Transverse colon (tissue), 4 donors: ENCODE data around the gene KCTD20. TPM values are rescaled to one million over a fixed set of nuclear protein-coding genes. Genes with fewer than 3 reads are reported as not detected.

ENCODE experiments used
- DNase-seq: peaks from one replicate; pipeline ENCODE4 v3.0.0-alpha.2; 2019
- H3K27ac ChIP-seq, 4 donors: fragments of 200-600 bp; sonication (generic); 2 replicates each; pipeline ENCODE4 v1.5.1; 2016 to 2018; ENCODE audit warnings: inconsistent platforms in 4 of 4
- H3K27me3 ChIP-seq: fragments of 200-600 bp; sonication (generic); 2 replicates; pipeline ENCODE4 v1.5.1; 2017; ENCODE audit warnings: inconsistent platforms
- H3K36me3 ChIP-seq, 4 donors: fragments of 200-600 bp; sonication (generic); 2 replicates each; pipeline ENCODE4 v1.5.1; 2017 to 2019; ENCODE audit warnings: inconsistent platforms in 4 of 4
- H3K4me1 ChIP-seq, 4 donors: fragments of 200-600 bp; sonication (generic); 2 replicates each; pipeline ENCODE4 v1.5.1; 2017 to 2020; ENCODE audit warnings: inconsistent platforms in 4 of 4
- H3K4me3 ChIP-seq, 4 donors: fragments of 200-600 bp; sonication (generic); 1 replicate in 1 of 4; 2 replicates in 3 of 4; pipeline versions ENCODE4 v1.5.1 to v1.6.1; 2017 to 2019; ENCODE audit warnings: inconsistent platforms in 4 of 4
- H3K9me3 ChIP-seq, 2 donors: fragments of 200-600 bp; sonication (generic); 2 replicates each; pipeline ENCODE4 v1.5.1; 2017 to 2019; ENCODE audit warnings: inconsistent platforms in 2 of 2
- EP300 ChIP-seq: sonication (generic); formaldehyde crosslinking; IDR thresholded peaks from one replicate; pipeline ENCODE4 v1.6.1; 2017; ENCODE audit warnings: antibody characterized with exemption, low read depth
- POLR2A ChIP-seq: fragments of 450-650 bp; IDR thresholded peaks from one replicate; pipeline ENCODE4 v1.6.1; 2016; ENCODE audit warnings: antibody characterized with exemption, mild to moderate bottlenecking, moderate library complexity
- POLR2AphosphoS5 ChIP-seq, 3 donors: sonication (generic); formaldehyde crosslinking; IDR thresholded peaks; one replicate each; pipeline ENCODE4 v1.6.1; 2016; ENCODE audit warnings: antibody characterized with exemption in 3 of 3
- WGBS, 2 donors: methylation state at CpG; one replicate each; pipeline ENCODE4 v1.1.5; 2018; ENCODE audit warnings: low coverage in 1 of 2; 5-methylcytosine and 5-hydroxymethylcytosine counted together
- in situ Hi-C, 4 donors: fragments of 200-750 bp; cut with MboI; loops; one replicate each; pipeline versions ENCODE4 v1.15.0 to v1.15.1; 2017; ENCODE audit warnings: low sequenced_read_pairs in 3 of 4, low pct_ligation_motif_present in 1 of 4, low pct_unique_long_range_greater_than_20kb in 1 of 4
- intact Hi-C: fragments of 100-400 bp; cut with DNase I; formaldehyde crosslinking; loops from one replicate; pipeline ENCODE4 v1.15.1; 2023; ENCODE audit warnings: low total_unique reads
- total RNA-seq, 4 donors: library from RNA; depleted of rRNA; stranded (reverse); fragments of >200 nt; gene quantifications; one replicate each; pipeline ENCODE4 v1.1.0, GENCODE V29; 2016
- TF ChIP-seq, protein P1 (sequence below), 5 experiments: fragments of 200-600 bp in 3 of 5; fragments of 450-650 bp in 2 of 5; sonication (generic) in 3 of 5; IDR thresholded peaks; 1 replicate in 2 of 5; 2 replicates in 3 of 5; pipeline ENCODE4 v1.5.1; 2016 to 2017; ENCODE audit warnings: antibody characterized with exemption in 5 of 5, inconsistent platforms in 3 of 5, mild to moderate bottlenecking in 2 of 5, moderate library complexity in 1 of 5

Gene KCTD20
- total RNA-seq, 4 donors from 2014 or later: 23.2 to 61.9 (median 29.9) TPM

DNA sequence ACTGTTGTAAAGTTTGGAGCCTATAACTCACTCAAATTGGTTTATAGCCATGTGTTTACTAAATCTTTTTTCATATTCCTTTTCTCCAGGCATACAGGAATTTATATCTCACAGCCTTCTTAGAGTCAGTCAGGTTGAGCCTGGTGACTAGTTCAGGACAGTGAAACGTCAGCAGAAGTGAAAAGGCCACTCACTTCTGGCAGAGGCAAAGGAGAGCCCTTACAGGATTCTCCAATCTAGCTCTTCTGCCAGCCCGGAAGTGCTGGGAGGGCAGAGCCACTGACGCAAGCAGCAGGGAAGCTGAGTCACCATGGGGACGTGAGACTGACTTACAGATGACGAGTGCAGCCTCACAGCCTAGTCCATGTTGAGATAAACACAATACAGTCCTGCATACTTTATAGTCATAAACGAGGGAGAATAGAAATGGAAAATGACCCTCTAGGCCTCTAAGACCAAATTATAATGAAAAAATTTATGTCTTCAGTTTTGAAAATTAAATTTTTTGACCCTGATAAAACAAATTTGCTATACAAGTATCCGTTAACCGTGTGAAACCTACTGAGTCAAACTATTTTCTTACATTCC lies 1.4 kb upstream of the KCTD20 start:
- H3K27me3 ChIP-seq: no peaks in the 10 kb centered on the region
- H3K4me1 ChIP-seq: peaks cover 21 to 40% (median 31%) of the 10 kb centered on the region in 4 donors
- intact Hi-C loops (loop anchor here (5.0 kb wide), 1 partner anchor 106 kb away; the partner anchor contains the start of gene STK38), in situ Hi-C loops (loop anchor here in 2 of 4 donors (10.0 to 25.0 kb wide), 2 partner anchors 146 to 153 kb away; partner anchors contain the start of gene SRSF3 (in 2 of the 2))
- peak overlapping the region in 1 of 4 donors; percentile 63 for H3K4me3 ChIP-seq
- DNase-seq: peak; percentile 95
- 15 to 33% methylated on average over 3 to 8 of the region's 8 CpGs for WGBS, 2 donors
- H3K36me3 ChIP-seq: no peaks in the 10 kb centered on the region
- TF ChIP-seq, protein P1, sequence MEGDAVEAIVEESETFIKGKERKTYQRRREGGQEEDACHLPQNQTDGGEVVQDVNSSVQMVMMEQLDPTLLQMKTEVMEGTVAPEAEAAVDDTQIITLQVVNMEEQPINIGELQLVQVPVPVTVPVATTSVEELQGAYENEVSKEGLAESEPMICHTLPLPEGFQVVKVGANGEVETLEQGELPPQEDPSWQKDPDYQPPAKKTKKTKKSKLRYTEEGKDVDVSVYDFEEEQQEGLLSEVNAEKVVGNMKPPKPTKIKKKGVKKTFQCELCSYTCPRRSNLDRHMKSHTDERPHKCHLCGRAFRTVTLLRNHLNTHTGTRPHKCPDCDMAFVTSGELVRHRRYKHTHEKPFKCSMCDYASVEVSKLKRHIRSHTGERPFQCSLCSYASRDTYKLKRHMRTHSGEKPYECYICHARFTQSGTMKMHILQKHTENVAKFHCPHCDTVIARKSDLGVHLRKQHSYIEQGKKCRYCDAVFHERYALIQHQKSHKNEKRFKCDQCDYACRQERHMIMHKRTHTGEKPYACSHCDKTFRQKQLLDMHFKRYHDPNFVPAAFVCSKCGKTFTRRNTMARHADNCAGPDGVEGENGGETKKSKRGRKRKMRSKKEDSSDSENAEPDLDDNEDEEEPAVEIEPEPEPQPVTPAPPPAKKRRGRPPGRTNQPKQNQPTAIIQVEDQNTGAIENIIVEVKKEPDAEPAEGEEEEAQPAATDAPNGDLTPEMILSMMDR (IDR thresholded peaks at IDR 0.05): no peak
- TF ChIP-seq POLR2A: peak; percentile 59
- TF ChIP-seq POLR2AphosphoS5 (IDR thresholded peaks at IDR 0.05): peak; percentile 88 to 95 (median 94)
- TF ChIP-seq EP300: peak; percentile 70
- no peaks in the 10 kb centered on the region for H3K9me3 ChIP-seq
- H3K27ac ChIP-seq: peak overlapping the region; percentile 91 to 98 (median 96)

- H3K4me3 ChIP-seq: peak overlapping the region; percentile 19 to 89 (median 66)
- H3K27ac ChIP-seq: peak overlapping the region; percentile 91 to 98 (median 96)
- 49 to 60% methylated on average over 5 to 12 of the region's 12 CpGs for WGBS, 2 donors
- in situ Hi-C loops (loop anchor here in 2 of 4 donors (10.0 to 25.0 kb wide), 2 partner anchors 145 to 153 kb away; partner anchors contain the start of gene SRSF3 (in 2 of the 2)), intact Hi-C loops (loop anchor here (5.0 kb wide), 1 partner anchor 105 kb away; the partner anchor contains the start of gene STK38)
- DNase-seq: peak; percentile 18
- H3K9me3 ChIP-seq: no peaks in the 10 kb centered on the region
- no peaks in the 10 kb centered on the region for H3K36me3 ChIP-seq
- no peak for TF ChIP-seq POLR2A
- TF ChIP-seq, protein P1 (IDR thresholded peaks at IDR 0.05): no peak
- TF ChIP-seq EP300: no peak
- TF ChIP-seq POLR2AphosphoS5 (IDR thresholded peaks at IDR 0.05): no peak
- H3K27me3 ChIP-seq: no peaks in the 10 kb centered on the region
- peaks cover 21 to 40% (median 31%) of the 10 kb centered on the region in 4 donors for H3K4me1 ChIP-seq
Observed at GRCh38 chr6:36442103-36442670, 613 bp upstream of the KCTD20 start.

DNA sequence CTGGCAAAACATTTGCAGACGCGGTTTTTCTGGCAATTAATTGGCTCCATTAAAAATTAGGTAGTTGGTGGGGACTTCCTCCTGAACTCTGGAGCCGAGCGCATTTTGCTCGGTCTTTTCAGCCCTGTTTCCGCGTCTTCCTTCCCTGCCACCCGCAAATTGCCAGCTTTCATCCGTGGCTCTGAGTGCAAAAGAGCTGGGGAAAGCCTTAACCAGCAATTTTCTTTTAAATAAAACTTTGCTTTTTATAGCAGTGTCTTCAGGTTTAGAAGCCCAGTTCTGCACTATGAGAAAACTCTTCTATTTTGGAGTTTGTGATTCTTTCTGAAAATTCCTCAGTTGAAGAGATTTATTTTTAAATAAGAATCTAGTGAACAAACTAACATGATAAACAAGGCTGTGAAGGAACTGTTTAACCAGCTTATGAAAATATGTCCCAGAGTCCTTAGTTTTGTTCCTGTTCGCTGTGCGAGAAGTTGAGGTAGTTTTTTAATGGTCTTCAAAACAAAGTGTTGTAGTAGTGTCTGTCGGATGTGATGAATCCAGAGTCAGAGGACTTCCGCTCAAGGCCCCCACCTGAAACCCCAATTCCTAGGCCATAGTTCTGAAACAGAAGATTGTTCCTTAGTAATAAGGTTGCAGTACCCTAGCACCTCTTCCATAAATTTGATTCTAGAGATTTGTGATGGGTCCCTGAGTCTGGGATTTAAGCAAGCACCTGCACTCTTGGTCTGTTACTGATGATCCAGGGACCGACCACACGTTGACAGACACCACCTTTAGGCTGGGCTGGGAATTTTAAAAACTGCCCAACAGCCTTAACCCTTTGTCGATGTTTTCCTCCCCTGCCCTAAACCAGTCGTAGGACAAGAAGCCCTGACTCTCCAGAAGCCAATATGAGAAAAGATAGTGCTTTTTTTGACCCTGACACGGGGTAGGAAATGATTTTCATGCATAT lies 950 bp downstream of the KCTD20 start:
- intact Hi-C loops: loop anchor here (1.0 to 5.0 kb wide), 2 partner anchors 20 to 104 kb away; partner anchors contain the start of gene STK38
- Histone ChIP-seq H3K4me1 (peaks cover 21 to 40% (median 31%) of the 10 kb centered on the region in 4 donors), H3K9me3 (no peaks in the 10 kb centered on the region), H3K36me3 (peaks cover 0 to 5% (median 0%) of the 10 kb centered on the region in 4 donors), H3K4me3 (peak overlapping the region; percentile 63 to 89 (median 73)), H3K27me3 (no peaks in the 10 kb centered on the region), H3K27ac (peak overlapping the region; percentile 91 to 98 (median 96))
- TF ChIP-seq, protein P1 (IDR thresholded peaks at IDR 0.05): peak in 1 of 5 experiments; percentile 16
- no peak for TF ChIP-seq POLR2AphosphoS5 (IDR thresholded peaks at IDR 0.05)
- no peak for TF ChIP-seq POLR2A
- TF ChIP-seq EP300: no peak
- 3 to 17% methylated on average over 3 to 18 of the region's 18 CpGs for WGBS, 2 donors
- no peak for DNase-seq
- in situ Hi-C loops: loop anchor here in 2 of 4 donors (10.0 to 25.0 kb wide), 2 partner anchors 144 to 151 kb away; partner anchors contain the start of gene SRSF3 (in 2 of the 2)
